CD14-positive monocyte (primary cell): Measurements from ENCODE around the gene RASAL2. TPM values are rescaled to one million over a fixed set of nuclear protein-coding genes. Genes with fewer than 3 reads are reported as not detected.

Source experiments
- DNase-seq, 3 donors: peaks; one replicate each; pipeline ENCODE4 v3.0.0-alpha.2; 2011 to 2022
- H2AFZ ChIP-seq: 2 replicates; pipeline ENCODE4 v1.6.0; 2012; ENCODE audit warnings: mild to moderate bottlenecking, low read depth, low read length, inconsistent platforms; ENCODE audit not compliant: insufficient read depth, poor library complexity, severe bottlenecking
- H3K27ac ChIP-seq, 2 donors: 1 replicate in 1 of 2; 2 replicates in 1 of 2; pipeline ENCODE4 v1.5.1; 2012 to 2013; ENCODE audit warnings: low read length in 2 of 2, control low read depth in 1 of 2, inconsistent platforms in 1 of 2, low read depth in 1 of 2, mild to moderate bottlenecking in 1 of 2
- H3K27me3 ChIP-seq, 2 donors: one replicate each; pipeline versions ENCODE4 v1.6.0 to v1.6.1; 2011 to 2013; ENCODE audit warnings: low read length in 2 of 2; ENCODE audit not compliant: control insufficient read depth in 2 of 2, insufficient read depth in 2 of 2
- H3K36me3 ChIP-seq, 2 donors: replicated peaks in 1 of 2; 1 replicate in 1 of 2; 2 replicates in 1 of 2; pipeline versions ENCODE4 v1.5.1 to v1.6.1; 2012 to 2013; ENCODE audit warnings: low read length in 2 of 2, control low read depth in 1 of 2, inconsistent platforms in 1 of 2, mild to moderate bottlenecking in 1 of 2; ENCODE audit not compliant: insufficient read depth in 2 of 2, control insufficient read depth in 1 of 2
- H3K4me1 ChIP-seq, 2 donors: 1 replicate in 1 of 2; 2 replicates in 1 of 2; pipeline versions ENCODE4 v1.5.1 to v1.6.1; 2012 to 2013; ENCODE audit warnings: low read length in 2 of 2, control low read depth in 1 of 2, inconsistent platforms in 1 of 2, mild to moderate bottlenecking in 1 of 2, moderate library complexity in 1 of 2; ENCODE audit not compliant: insufficient read depth in 2 of 2, control insufficient read depth in 1 of 2
- H3K4me2 ChIP-seq: replicated peaks from 2 replicates; pipeline ENCODE3; 2012; ENCODE audit warnings: low read length, moderate library complexity, mild to moderate bottlenecking; ENCODE audit not compliant: poor library complexity, severe bottlenecking; ENCODE audit errors: extremely low read depth
- H3K4me3 ChIP-seq, 3 experiments: fragments of 200-600 bp in 1 of 3; sonication (generic) in 1 of 3; replicated peaks in 1 of 3; 1 replicate in 2 of 3; 2 replicates in 1 of 3; pipeline ENCODE4 v1.5.1; 2011 to 2013; ENCODE audit warnings: low read length in 3 of 3, mild to moderate bottlenecking in 3 of 3, control low read depth in 2 of 3, low read depth in 2 of 3, inconsistent platforms in 1 of 3, moderate library complexity in 1 of 3
- H3K79me2 ChIP-seq: 2 replicates; pipeline ENCODE4 v1.6.0; 2012; ENCODE audit warnings: mild to moderate bottlenecking, control low read depth, inconsistent platforms, low read length, moderate library complexity; ENCODE audit not compliant: insufficient read depth
- H3K9ac ChIP-seq: 2 replicates; pipeline ENCODE4 v1.6.0; 2017; ENCODE audit warnings: low read length, mild to moderate bottlenecking; ENCODE audit not compliant: insufficient read depth, poor library complexity, severe bottlenecking
- H3K9me3 ChIP-seq, 2 donors: replicated peaks in 1 of 2; 1 replicate in 1 of 2; 2 replicates in 1 of 2; pipeline versions ENCODE4 v1.5.1 to v1.6.1; 2012 to 2013; ENCODE audit warnings: low read length in 2 of 2, control low read depth in 1 of 2; ENCODE audit not compliant: control insufficient read depth in 1 of 2, insufficient read depth in 1 of 2
- H4K20me1 ChIP-seq: 2 replicates; pipeline ENCODE4 v1.6.0; 2012; ENCODE audit warnings: mild to moderate bottlenecking, low read length, control low read depth, moderate library complexity; ENCODE audit not compliant: insufficient read depth
- H3K27ac Mint-ChIP-seq, 7 donors: one replicate each; pipeline ENCODE4 v1.8.0; 2020; ENCODE audit warnings: mild to moderate bottlenecking in 7 of 7, mixed read lengths in 7 of 7, moderate library complexity in 6 of 7, inconsistent platforms in 2 of 7
- H3K27me3 Mint-ChIP-seq, 3 donors: one replicate each; pipeline ENCODE4 v1.8.0; 2021 to 2022; ENCODE audit warnings: low read depth in 3 of 3, mild to moderate bottlenecking in 3 of 3, mixed read lengths in 3 of 3, moderate library complexity in 3 of 3, inconsistent platforms in 1 of 3
- H3K36me3 Mint-ChIP-seq, 2 donors: one replicate each; pipeline ENCODE4 v1.8.0; 2020; ENCODE audit warnings: mixed read lengths in 2 of 2, inconsistent platforms in 1 of 2, mild to moderate bottlenecking in 1 of 2
- H3K4me1 Mint-ChIP-seq: one replicate; pipeline ENCODE4 v1.8.0; 2020; ENCODE audit warnings: mild to moderate bottlenecking, mixed read lengths
- H3K4me3 Mint-ChIP-seq, 2 donors: one replicate each; pipeline ENCODE4 v1.8.0; 2020; ENCODE audit warnings: mild to moderate bottlenecking in 2 of 2, mixed read lengths in 2 of 2, moderate library complexity in 1 of 2
- H3K9me3 Mint-ChIP-seq, 7 donors: one replicate each; pipeline ENCODE4 v1.8.0; 2020 to 2022; ENCODE audit warnings: mixed read lengths in 7 of 7, mild to moderate bottlenecking in 6 of 7, moderate library complexity in 6 of 7, inconsistent platforms in 2 of 7
- CTCF ChIP-seq: fragments of 200-600 bp; IDR thresholded peaks from one replicate; pipeline ENCODE4 v1.8.0; 2022; ENCODE audit warnings: antibody characterized with exemption, mild to moderate bottlenecking
- WGBS: methylation state at CpG from one replicate; pipeline ENCODE4 v1.1.5; 2013; ENCODE audit warnings: missing lambda C conversion rate; ENCODE audit not compliant: insufficient coverage; 5-methylcytosine and 5-hydroxymethylcytosine counted together
- intact Hi-C, 2 donors: fragments of 100-400 bp; cut with micrococcal nuclease; formaldehyde crosslinking; loops; one replicate each; pipeline versions ENCODE4 v1.15.0 to v1.15.1; 2023
- polyA plus RNA-seq, 3 donors: library from polyadenylated mRNA; depleted of rRNA in 1 of 3; unstranded in 2 of 3; stranded (reverse) in 1 of 3; fragments of 300-500 nt in 2 of 3; fragments of >200 nt in 1 of 3; fragmentation: Illumina TruSeq in 2 of 3; gene quantifications; 1 replicate in 2 of 3; 2 replicates in 1 of 3; pipeline ENCODE4 v1.2.3, GENCODE V29; 2012 to 2021

RASAL2 gene
- polyA plus RNA-seq, 3 donors, result 0.15 to 1.00 (median 0.63) TPM

- intact Hi-C loops, result no loop called here
- H3K4me1 ChIP-seq, result peaks cover 15% of the 10 kb centered on the region in 2 donors
- H3K9ac ChIP-seq, result no peak overlapping the region
- no peak overlapping the region for H3K4me3 ChIP-seq
- TF ChIP-seq CTCF, result no peak
- DNase-seq, result no peak
- no peaks in the 10 kb centered on the region for H3K9me3 ChIP-seq
- H2AFZ ChIP-seq, result no peak overlapping the region
- H3K4me2 ChIP-seq, result no peak overlapping the region
- peaks cover 0 to 3% of the 10 kb centered on the region in 2 donors for H3K36me3 Mint-ChIP-seq
- H3K79me2 ChIP-seq, result no peaks in the 10 kb centered on the region
- peak overlapping the region in 3 of 7 donors; percentile 11 to 55 (median 15) for H3K27ac Mint-ChIP-seq
- H3K27me3 ChIP-seq, result no peaks in the 10 kb centered on the region
- H3K27ac ChIP-seq, result peak overlapping the region in 1 of 2 donors; percentile 11
- H3K4me3 Mint-ChIP-seq, result no peak overlapping the region
- H3K4me1 Mint-ChIP-seq, result peaks cover 23% of the 10 kb centered on the region
- H3K36me3 ChIP-seq, result no peaks in the 10 kb centered on the region
- H3K9me3 Mint-ChIP-seq, result peaks cover 0 to 4% (median 3%) of the 10 kb centered on the region in 7 donors
- no peaks in the 10 kb centered on the region for H4K20me1 ChIP-seq
- no CpG with 5 or more reads among the region's 3 CpGs for WGBS
- H3K27me3 Mint-ChIP-seq, result no peaks in the 10 kb centered on the region
These were observed 39.5 kb downstream of the RASAL2 start for GRCh38 chr1:178133239-178133989.

- no peak overlapping the region for H3K4me3 ChIP-seq
- WGBS, result no CpG with 5 or more reads among the region's 2 CpGs
- no peak overlapping the region for H3K9ac ChIP-seq
- Mint-ChIP-seq H3K27me3 (no peaks in the 10 kb centered on the region), H3K9me3 (peaks cover 0 to 4% (median 3%) of the 10 kb centered on the region in 7 donors), H3K27ac (peak overlapping the region in 5 of 7 donors; percentile 15 to 78 (median 48)), H3K4me3 (no peak overlapping the region), H3K4me1 (peaks cover 23% of the 10 kb centered on the region), H3K36me3 (peaks cover 0 to 3% of the 10 kb centered on the region in 2 donors)
- no peak overlapping the region for H3K4me2 ChIP-seq
- no peaks in the 10 kb centered on the region for H3K9me3 ChIP-seq
- H2AFZ ChIP-seq, result no peak overlapping the region
- no peaks in the 10 kb centered on the region for H3K79me2 ChIP-seq
- no peaks in the 10 kb centered on the region for H3K27me3 ChIP-seq
- no peaks in the 10 kb centered on the region for H3K36me3 ChIP-seq
- H4K20me1 ChIP-seq, result no peaks in the 10 kb centered on the region
- TF ChIP-seq CTCF, result no peak
- H3K27ac ChIP-seq, result no peak overlapping the region
- intact Hi-C loops, result no loop called here
- peaks cover 15% of the 10 kb centered on the region in 2 donors for H3K4me1 ChIP-seq
- DNase-seq, result peak; percentile 23 to 46 (median 35)
These were observed 40.2 kb downstream of the RASAL2 start for GRCh38 chr1:178134061-178134460.
